Stomach (tissue), 9 donors: ENCODE data around the gene CELF1. TPM values are rescaled to one million over a fixed set of nuclear protein-coding genes. Genes with fewer than 3 reads are reported as not detected.

Experiments
- DNase-seq, 2 donors: peaks; one replicate each; pipeline versions ENCODE4 v3.0.0 to v3.0.0-alpha.2; 2013 to 2019
- H3K27ac ChIP-seq, 5 donors: fragments of 200-600 bp in 4 of 5; sonication (generic) in 4 of 5; one replicate each; pipeline ENCODE4 v1.5.1; 2013 to 2019; ENCODE audit warnings: mild to moderate bottlenecking in 1 of 5, moderate library complexity in 1 of 5
- H3K27me3 ChIP-seq, 3 donors: fragments of 200-600 bp; sonication (generic); one replicate each; pipeline ENCODE4 v1.5.1; 2017 to 2019; ENCODE audit warnings: mixed run types in 1 of 3
- H3K36me3 ChIP-seq, 4 donors: fragments of 200-600 bp; sonication (generic); 1 replicate in 3 of 4; 2 replicates in 1 of 4; pipeline ENCODE4 v1.5.1; 2016 to 2019
- H3K4me1 ChIP-seq, 4 donors: fragments of 200-600 bp; sonication (generic); one replicate each; pipeline ENCODE4 v1.5.1; 2016 to 2019
- H3K4me3 ChIP-seq, 4 donors: fragments of 200-600 bp; sonication (generic) in 3 of 4; one replicate each; pipeline ENCODE4 v1.5.1; 2016 to 2019; ENCODE audit warnings: mild to moderate bottlenecking in 1 of 4
- H3K9me3 ChIP-seq, 4 donors: fragments of 200-600 bp; sonication (generic); one replicate each; pipeline ENCODE4 v1.5.1; 2016 to 2019
- EP300 ChIP-seq: sonication (generic); formaldehyde crosslinking; IDR thresholded peaks from one replicate; pipeline ENCODE4 v1.6.1; 2017; ENCODE audit warnings: antibody characterized with exemption
- POLR2A ChIP-seq, 4 donors: fragments of 450-650 bp; IDR thresholded peaks; one replicate each; pipeline ENCODE4 v1.6.1; 2016; ENCODE audit warnings: antibody characterized with exemption in 4 of 4, control low read depth in 2 of 4, mild to moderate bottlenecking in 1 of 4, moderate library complexity in 1 of 4
- POLR2AphosphoS5 ChIP-seq, 3 donors: sonication (generic); formaldehyde crosslinking; IDR thresholded peaks; one replicate each; pipeline ENCODE4 v1.6.1; 2016; ENCODE audit warnings: antibody characterized with exemption in 3 of 3
- WGBS, 5 donors: extraction: QIAGEN DNeasy Blood & Tissue Kit in 3 of 5; methylation state at CpG; one replicate each; pipeline versions ENCODE4 v1.1.5 to v1.1.7; 2013 to 2018; 5-methylcytosine and 5-hydroxymethylcytosine counted together
- intact Hi-C: fragments of 100-400 bp; cut with DNase I; formaldehyde crosslinking; loops from one replicate; pipeline ENCODE4 v1.15.1; 2023; ENCODE audit warnings: low total_unique reads
- polyA plus RNA-seq, 3 donors: library from polyadenylated mRNA; stranded (reverse); fragments of 200-250 nt; gene quantifications; one replicate each; pipeline ENCODE4 v1.2.3, GENCODE V29; 2013
- total RNA-seq, 5 donors: library from RNA; depleted of rRNA; stranded (reverse); fragments of >200 nt; gene quantifications; one replicate each; pipeline versions ENCODE4 v1.1.0 to v1.2.3, GENCODE V29; 2014 to 2016
- TF ChIP-seq, protein P1 (sequence below), 7 experiments: fragments of 450-650 bp in 4 of 7; fragments of 200-600 bp in 3 of 7; sonication (generic) in 3 of 7; IDR thresholded peaks; one replicate each; pipeline ENCODE4 v1.5.1; 2016 to 2019; ENCODE audit warnings: antibody characterized with exemption in 7 of 7, control low read depth in 2 of 7, mild to moderate bottlenecking in 1 of 7
- donor health status: healthy with polysubstance abuse.
- donor health status: Bipolar disorder and iron deficiency.
- donor health status: healthy.

CELF1 gene
- total and polyA plus RNA-seq, 8 donors = 12.7 to 206 (median 54.4) TPM

DNA sequence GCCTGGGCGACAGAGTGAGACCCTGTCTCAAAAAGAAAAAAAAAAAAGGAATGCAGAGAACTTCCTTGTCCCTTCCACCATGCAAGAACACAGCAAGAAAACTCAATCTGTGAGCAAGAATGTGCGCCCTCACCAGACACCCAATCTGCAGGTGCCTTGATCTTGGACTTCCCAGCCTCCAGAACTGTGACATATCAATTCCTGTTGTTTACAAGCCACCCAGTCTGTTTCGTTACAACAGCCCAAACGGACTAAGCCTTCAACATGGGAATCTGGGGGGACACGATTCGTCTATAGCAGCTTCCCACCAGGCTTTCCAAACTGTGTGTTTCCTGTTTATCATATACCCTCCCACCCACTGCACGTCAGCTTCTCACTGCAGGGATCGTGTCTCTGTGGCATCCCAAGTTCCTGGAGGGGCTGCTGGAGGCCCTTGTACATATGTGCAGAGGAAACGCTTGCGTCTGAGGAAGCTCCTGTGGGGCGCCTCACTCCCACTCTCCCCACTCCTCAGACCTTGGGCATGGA, 115.7 kb downstream of the CELF1 start:
- peak overlapping the region in 1 of 5 donors; percentile 49 for H3K27ac ChIP-seq
- no peaks in the 10 kb centered on the region for H3K9me3 ChIP-seq
- H3K4me3 ChIP-seq = no peak overlapping the region
- no peaks in the 10 kb centered on the region for H3K27me3 ChIP-seq
- H3K36me3 ChIP-seq = no peaks in the 10 kb centered on the region
- WGBS, 5 donors = 64 to 79% (median 73%) methylated on average over 11 of the region's 11 CpGs
- no peak for DNase-seq
- TF ChIP-seq EP300 (no peak), POLR2A (IDR thresholded peaks at IDR 0.05) (no peak), POLR2AphosphoS5 (IDR thresholded peaks at IDR 0.05) (no peak)
- TF ChIP-seq, protein P1, sequence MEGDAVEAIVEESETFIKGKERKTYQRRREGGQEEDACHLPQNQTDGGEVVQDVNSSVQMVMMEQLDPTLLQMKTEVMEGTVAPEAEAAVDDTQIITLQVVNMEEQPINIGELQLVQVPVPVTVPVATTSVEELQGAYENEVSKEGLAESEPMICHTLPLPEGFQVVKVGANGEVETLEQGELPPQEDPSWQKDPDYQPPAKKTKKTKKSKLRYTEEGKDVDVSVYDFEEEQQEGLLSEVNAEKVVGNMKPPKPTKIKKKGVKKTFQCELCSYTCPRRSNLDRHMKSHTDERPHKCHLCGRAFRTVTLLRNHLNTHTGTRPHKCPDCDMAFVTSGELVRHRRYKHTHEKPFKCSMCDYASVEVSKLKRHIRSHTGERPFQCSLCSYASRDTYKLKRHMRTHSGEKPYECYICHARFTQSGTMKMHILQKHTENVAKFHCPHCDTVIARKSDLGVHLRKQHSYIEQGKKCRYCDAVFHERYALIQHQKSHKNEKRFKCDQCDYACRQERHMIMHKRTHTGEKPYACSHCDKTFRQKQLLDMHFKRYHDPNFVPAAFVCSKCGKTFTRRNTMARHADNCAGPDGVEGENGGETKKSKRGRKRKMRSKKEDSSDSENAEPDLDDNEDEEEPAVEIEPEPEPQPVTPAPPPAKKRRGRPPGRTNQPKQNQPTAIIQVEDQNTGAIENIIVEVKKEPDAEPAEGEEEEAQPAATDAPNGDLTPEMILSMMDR (IDR thresholded peaks at IDR 0.05) = no peak
- peaks cover 0 to 13% (median 6%) of the 10 kb centered on the region in 4 donors for H3K4me1 ChIP-seq
- intact Hi-C loops = no loop called here

DNA sequence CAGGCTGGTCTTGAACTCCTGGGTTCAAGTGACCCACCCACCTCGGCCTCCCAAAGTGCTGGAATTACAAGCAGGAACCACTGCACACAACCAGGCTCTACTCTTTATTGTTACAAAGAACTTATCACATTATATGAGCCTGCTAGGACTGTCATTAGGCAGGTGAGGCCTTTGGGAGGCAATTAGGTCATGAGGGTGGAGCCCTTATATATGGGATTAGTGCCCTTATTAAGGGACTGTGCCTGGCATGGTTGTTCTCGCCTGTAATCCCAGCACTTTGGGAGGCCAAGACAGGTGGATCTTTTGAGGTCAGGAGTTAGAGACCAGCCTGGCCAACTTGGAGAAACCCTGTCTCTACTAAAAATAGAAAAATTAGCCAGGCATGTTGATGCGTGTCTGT, 116.2 kb downstream of the CELF1 start:
- H3K36me3 ChIP-seq = no peaks in the 10 kb centered on the region
- no peaks in the 10 kb centered on the region for H3K9me3 ChIP-seq
- DNase-seq = no peak
- intact Hi-C loops = no loop called here
- WGBS, 5 donors = 92 to 97% (median 95%) methylated on average over 3 of the region's 3 CpGs
- H3K4me3 ChIP-seq = no peak overlapping the region
- H3K4me1 ChIP-seq = peaks cover 0 to 13% (median 6%) of the 10 kb centered on the region in 4 donors
- TF ChIP-seq POLR2A (IDR thresholded peaks at IDR 0.05) (no peak), EP300 (no peak), POLR2AphosphoS5 (IDR thresholded peaks at IDR 0.05) (no peak)
- TF ChIP-seq, protein P1 (IDR thresholded peaks at IDR 0.05) = no peak
- H3K27me3 ChIP-seq = no peaks in the 10 kb centered on the region
- no peak overlapping the region for H3K27ac ChIP-seq

GRCh38 chr11:47435687-47436086, 117.2 kb downstream of the CELF1 start:
- Histone ChIP-seq H3K4me3 (no peak overlapping the region), H3K36me3 (no peaks in the 10 kb centered on the region), H3K27me3 (no peaks in the 10 kb centered on the region), H3K27ac (no peak overlapping the region), H3K9me3 (no peaks in the 10 kb centered on the region), H3K4me1 (peaks cover 0 to 13% (median 6%) of the 10 kb centered on the region in 4 donors)
- TF ChIP-seq, protein P1 (IDR thresholded peaks at IDR 0.05) = no peak
- no peak for TF ChIP-seq POLR2A (IDR thresholded peaks at IDR 0.05)
- TF ChIP-seq EP300 = no peak
- no peak for TF ChIP-seq POLR2AphosphoS5 (IDR thresholded peaks at IDR 0.05)
- intact Hi-C loops = no loop called here
- 66 to 83% (median 77%) methylated on average over 3 of the region's 3 CpGs for WGBS, 5 donors
- no peak for DNase-seq

GRCh38 chr11:47434011-47434786, 118.7 kb downstream of the CELF1 start:
- 78 to 90% (median 80%) methylated on average over 7 of the region's 7 CpGs for WGBS, 5 donors

More at GRCh38 chr11:47434011-47434786, 118.7 kb downstream of the CELF1 start:
- no peak for DNase-seq
- Histone ChIP-seq H3K36me3 (no peaks in the 10 kb centered on the region), H3K27ac (peak overlapping the region in 2 of 5 donors; percentile 25 to 36), H3K4me1 (peaks cover 0 to 13% (median 6%) of the 10 kb centered on the region in 4 donors), H3K27me3 (no peaks in the 10 kb centered on the region), H3K4me3 (no peak overlapping the region), H3K9me3 (no peaks in the 10 kb centered on the region)
- peak in 1 of 3 donors; percentile 7 for TF ChIP-seq POLR2AphosphoS5 (IDR thresholded peaks at IDR 0.05)
- TF ChIP-seq, protein P1 (IDR thresholded peaks at IDR 0.05) = no peak
- TF ChIP-seq POLR2A (IDR thresholded peaks at IDR 0.05) = no peak
- no peak for TF ChIP-seq EP300
- intact Hi-C loops = no loop called here
